ENCODE data around the gene SLC2A4. TPM values are rescaled to one million over a fixed set of nuclear protein-coding genes. Genes with fewer than 3 reads are reported as not detected.

Gene SLC2A4
- total RNA-seq, 1 donor from 2014 or later, result 0.30 TPM

DNA sequence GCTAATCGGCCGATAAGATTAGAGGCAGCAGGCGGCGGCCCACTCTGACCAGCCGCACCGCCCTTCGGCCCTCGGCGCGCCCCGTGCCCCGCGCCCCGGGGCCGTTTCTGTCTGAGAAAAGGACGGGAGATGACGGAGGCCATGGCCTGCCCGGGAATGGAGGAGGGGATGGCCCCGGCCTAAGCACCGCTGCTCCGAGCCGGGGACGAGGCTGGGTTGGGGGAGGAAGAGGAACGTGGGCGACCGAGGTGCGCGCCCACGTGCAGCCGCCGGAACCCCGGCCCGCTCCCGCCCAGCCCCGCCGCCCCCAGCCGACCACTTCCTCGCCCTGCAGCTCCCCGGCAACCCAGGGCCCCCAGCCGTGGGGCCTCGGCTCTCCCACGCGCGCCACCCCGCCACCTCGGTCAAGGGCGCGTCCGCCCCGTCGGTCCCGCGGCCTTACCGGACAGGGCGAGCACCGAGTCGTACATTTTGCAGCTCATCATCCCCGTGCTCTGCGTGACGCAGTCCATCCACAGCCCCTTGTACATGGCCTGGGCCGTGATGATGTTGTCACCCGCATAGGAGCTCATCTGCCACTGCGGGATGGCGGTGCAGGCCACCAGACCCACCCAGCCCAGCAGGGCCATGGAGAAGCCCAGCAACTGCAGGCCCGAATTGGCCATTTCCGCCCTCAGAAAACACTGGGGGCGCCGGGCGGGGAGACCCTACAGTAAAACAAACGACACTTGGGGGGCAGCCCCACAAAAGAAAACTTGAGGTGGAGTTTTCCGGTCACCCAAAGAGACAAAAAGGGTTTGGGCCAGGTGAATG is 19.9 kb upstream of the SLC2A4 start:
- H3K4me1 Mint-ChIP-seq (ENCODE audit: low read depth, unreplicated experiment), result no peaks in the 10 kb centered on the region
- no peak for FAIRE-seq
- H3K9ac ChIP-seq (ENCODE audit: low read length), result peak overlapping the region; percentile 23
- H3K9me3 ChIP-seq (ENCODE audit: insufficient read depth, low read depth, low read length), result no peaks in the 10 kb centered on the region
- peaks cover 12% of the 10 kb centered on the region for H3K4me1 ChIP-seq (ENCODE audit: insufficient read depth, low read length)
- no peaks in the 10 kb centered on the region for H3K9me3 Mint-ChIP-seq (ENCODE audit: unreplicated experiment)
- H3K4me3 Mint-ChIP-seq (ENCODE audit: unreplicated experiment), result peak overlapping the region; percentile 50
- no peak overlapping the region for H3K27ac ChIP-seq (ENCODE audit: low read depth, low read length)
- no peak for DNase-seq (ENCODE audit: low read depth)
- peak overlapping the region; percentile 41 for H2AFZ ChIP-seq (ENCODE audit: low read depth, low read length)
- no peaks in the 10 kb centered on the region for H4K20me1 ChIP-seq (ENCODE audit: insufficient read depth, low read length)
- H3K36me3 Mint-ChIP-seq (ENCODE audit: low read depth, unreplicated experiment), result peaks cover 9% of the 10 kb centered on the region
- no peak overlapping the region for H3K27ac Mint-ChIP-seq (ENCODE audit: unreplicated experiment)
- H3K27me3 ChIP-seq (ENCODE audit: insufficient read depth, low read length), result peaks cover 14% of the 10 kb centered on the region
- no peaks in the 10 kb centered on the region for H3K79me2 ChIP-seq (ENCODE audit: insufficient read depth, low read length)
- peaks cover 14% of the 10 kb centered on the region for H3K27me3 Mint-ChIP-seq (ENCODE audit: low read depth, unreplicated experiment)
- H3K36me3 ChIP-seq (ENCODE audit: insufficient read depth, low read length), result no peaks in the 10 kb centered on the region
- no peak for TF ChIP-seq EZH2 (IDR thresholded peaks at IDR 0.05; ENCODE audit: insufficient read depth, low read length)
- TF ChIP-seq, protein P1, sequence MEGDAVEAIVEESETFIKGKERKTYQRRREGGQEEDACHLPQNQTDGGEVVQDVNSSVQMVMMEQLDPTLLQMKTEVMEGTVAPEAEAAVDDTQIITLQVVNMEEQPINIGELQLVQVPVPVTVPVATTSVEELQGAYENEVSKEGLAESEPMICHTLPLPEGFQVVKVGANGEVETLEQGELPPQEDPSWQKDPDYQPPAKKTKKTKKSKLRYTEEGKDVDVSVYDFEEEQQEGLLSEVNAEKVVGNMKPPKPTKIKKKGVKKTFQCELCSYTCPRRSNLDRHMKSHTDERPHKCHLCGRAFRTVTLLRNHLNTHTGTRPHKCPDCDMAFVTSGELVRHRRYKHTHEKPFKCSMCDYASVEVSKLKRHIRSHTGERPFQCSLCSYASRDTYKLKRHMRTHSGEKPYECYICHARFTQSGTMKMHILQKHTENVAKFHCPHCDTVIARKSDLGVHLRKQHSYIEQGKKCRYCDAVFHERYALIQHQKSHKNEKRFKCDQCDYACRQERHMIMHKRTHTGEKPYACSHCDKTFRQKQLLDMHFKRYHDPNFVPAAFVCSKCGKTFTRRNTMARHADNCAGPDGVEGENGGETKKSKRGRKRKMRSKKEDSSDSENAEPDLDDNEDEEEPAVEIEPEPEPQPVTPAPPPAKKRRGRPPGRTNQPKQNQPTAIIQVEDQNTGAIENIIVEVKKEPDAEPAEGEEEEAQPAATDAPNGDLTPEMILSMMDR (IDR thresholded peaks at IDR 0.05; ENCODE audit: insufficient read depth, low read depth, low read length), result no peak
- H3K4me3 ChIP-seq (ENCODE audit: insufficient read depth, low read depth, low read length), result peak overlapping the region; percentile 28
- peak overlapping the region; percentile 80 for H3K4me2 ChIP-seq (ENCODE audit: low read length)

DNA sequence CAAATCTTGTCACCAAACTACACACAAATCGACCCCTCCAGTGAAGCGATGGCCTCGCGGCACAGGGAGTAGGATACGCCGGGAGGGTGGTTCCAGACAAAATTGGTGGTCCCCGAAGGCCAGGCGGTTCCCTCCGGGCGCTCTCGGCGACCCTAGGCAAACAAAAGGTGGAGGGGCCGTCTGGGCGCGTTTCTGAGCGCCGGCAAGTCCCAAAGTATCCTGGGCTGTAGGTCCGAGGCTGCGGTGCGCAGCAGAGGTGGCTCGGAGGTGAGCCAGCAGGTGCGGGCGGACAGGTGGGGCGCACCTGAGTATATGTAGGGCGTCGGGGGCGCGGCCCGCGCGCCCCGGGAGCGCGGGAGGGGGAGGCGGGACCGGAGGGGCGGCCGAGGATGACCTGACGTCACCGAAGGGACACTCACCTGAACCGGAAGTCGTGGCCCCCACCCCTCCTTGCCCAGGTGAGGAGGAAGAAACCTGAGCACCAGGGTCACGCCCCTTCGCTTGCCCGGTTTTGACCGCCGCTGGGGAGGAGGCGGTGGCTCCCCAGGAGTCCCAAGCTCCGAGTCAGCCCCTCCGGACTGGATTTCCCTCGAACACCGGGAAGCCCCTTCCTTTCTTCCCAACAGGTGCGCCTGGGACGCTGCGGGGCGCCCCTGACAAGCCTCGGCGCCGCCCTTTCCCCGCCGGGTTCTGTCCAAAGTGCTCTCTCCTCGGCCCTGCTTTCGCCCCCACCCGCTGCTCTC is 19.2 kb upstream of the SLC2A4 start, which contains the start of gene CLDN7:
Gene CLDN7 (minus strand): TSS at position 287 of the 743 bp plus-strand sequence. CDS start 435 bp downstream, outside the sequence.
- DNase-seq (ENCODE audit: low read depth), result no peak
- Histone ChIP-seq H3K9me3 (ENCODE audit: insufficient read depth, low read depth, low read length) (no peaks in the 10 kb centered on the region), H3K27me3 (ENCODE audit: insufficient read depth, low read length) (peaks cover 14% of the 10 kb centered on the region), H3K4me2 (ENCODE audit: low read length) (peak within 1 kb of the TSS; percentile 80), H3K79me2 (ENCODE audit: insufficient read depth, low read length) (no peaks in the 10 kb centered on the region), H3K4me1 (ENCODE audit: insufficient read depth, low read length) (peaks cover 12% of the 10 kb centered on the region), H3K36me3 (ENCODE audit: insufficient read depth, low read length) (no peaks in the 10 kb centered on the region), H3K9ac (ENCODE audit: low read length) (peak within 1 kb of the TSS; percentile 23), H3K27ac (ENCODE audit: low read depth, low read length) (no peak within 1 kb of the TSS), H4K20me1 (ENCODE audit: insufficient read depth, low read length) (no peaks in the 10 kb centered on the region), H2AFZ (ENCODE audit: low read depth, low read length) (peak within 1 kb of the TSS; percentile 67), H3K4me3 (ENCODE audit: insufficient read depth, low read depth, low read length) (peak within 1 kb of the TSS; percentile 28)
- peak within 1 kb of the TSS; percentile 45 for H3K27ac Mint-ChIP-seq (ENCODE audit: unreplicated experiment)
- TF ChIP-seq, protein P1 (IDR thresholded peaks at IDR 0.05; ENCODE audit: insufficient read depth, low read depth, low read length), result no peak
- TF ChIP-seq EZH2 (IDR thresholded peaks at IDR 0.05; ENCODE audit: insufficient read depth, low read length), result peak; percentile 89
- H3K27me3 Mint-ChIP-seq (ENCODE audit: low read depth, unreplicated experiment), result peaks cover 14% of the 10 kb centered on the region
- peaks cover 6% of the 10 kb centered on the region for H3K36me3 Mint-ChIP-seq (ENCODE audit: low read depth, unreplicated experiment)
- peaks cover 3% of the 10 kb centered on the region for H3K4me1 Mint-ChIP-seq (ENCODE audit: low read depth, unreplicated experiment)
- peaks cover 3% of the 10 kb centered on the region for H3K9me3 Mint-ChIP-seq (ENCODE audit: unreplicated experiment)
- FAIRE-seq, result no peak
- peak within 1 kb of the TSS; percentile 57 for H3K4me3 Mint-ChIP-seq (ENCODE audit: unreplicated experiment)

Measured in astrocyte (in vitro differentiated cells and primary cell).